ENCODE data around the gene KCNQ5. TPM values are rescaled to one million over a fixed set of nuclear protein-coding genes. Genes with fewer than 3 reads are reported as not detected.

Gene KCNQ5
- total and polyA plus RNA-seq, 12 donors: 0.10 to 3.6 (median 0.52) TPM

DNA sequence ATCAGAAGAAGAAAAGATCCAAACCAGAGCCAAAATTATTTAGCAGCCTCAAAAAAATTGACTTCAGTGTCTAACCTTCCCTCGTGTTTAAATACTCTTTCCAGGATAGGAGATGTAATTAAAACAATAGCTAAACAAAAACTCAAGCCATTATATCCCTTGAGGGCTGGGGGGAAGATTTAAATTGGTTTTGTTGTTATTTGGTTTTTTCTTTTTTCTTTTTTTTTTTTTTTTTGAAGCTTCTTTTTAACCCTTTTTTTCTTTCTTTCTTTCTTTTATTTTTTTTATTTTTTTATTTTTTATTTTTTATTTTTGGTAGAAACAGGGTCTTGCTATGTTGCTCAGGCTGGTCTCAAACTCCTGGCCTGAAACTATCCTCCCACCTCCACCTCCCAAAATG, 334.4 kb downstream of the KCNQ5 start:
- Histone ChIP-seq H3K4me1 (replicated peaks in 1 of 2) (no peaks in the 10 kb centered on the region), H3K27me3 (no peaks in the 10 kb centered on the region), H3K4me3 (no peak overlapping the region), H3K27ac (no peak overlapping the region), H3K9me3 (replicated peaks in 1 of 3) (no peaks in the 10 kb centered on the region), H3K36me3 (replicated peaks in 1 of 2) (no peaks in the 10 kb centered on the region)
- intact Hi-C loops (cut with DNase I): no loop called here
- TF ChIP-seq, protein P1, sequence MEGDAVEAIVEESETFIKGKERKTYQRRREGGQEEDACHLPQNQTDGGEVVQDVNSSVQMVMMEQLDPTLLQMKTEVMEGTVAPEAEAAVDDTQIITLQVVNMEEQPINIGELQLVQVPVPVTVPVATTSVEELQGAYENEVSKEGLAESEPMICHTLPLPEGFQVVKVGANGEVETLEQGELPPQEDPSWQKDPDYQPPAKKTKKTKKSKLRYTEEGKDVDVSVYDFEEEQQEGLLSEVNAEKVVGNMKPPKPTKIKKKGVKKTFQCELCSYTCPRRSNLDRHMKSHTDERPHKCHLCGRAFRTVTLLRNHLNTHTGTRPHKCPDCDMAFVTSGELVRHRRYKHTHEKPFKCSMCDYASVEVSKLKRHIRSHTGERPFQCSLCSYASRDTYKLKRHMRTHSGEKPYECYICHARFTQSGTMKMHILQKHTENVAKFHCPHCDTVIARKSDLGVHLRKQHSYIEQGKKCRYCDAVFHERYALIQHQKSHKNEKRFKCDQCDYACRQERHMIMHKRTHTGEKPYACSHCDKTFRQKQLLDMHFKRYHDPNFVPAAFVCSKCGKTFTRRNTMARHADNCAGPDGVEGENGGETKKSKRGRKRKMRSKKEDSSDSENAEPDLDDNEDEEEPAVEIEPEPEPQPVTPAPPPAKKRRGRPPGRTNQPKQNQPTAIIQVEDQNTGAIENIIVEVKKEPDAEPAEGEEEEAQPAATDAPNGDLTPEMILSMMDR (IDR thresholded peaks at IDR 0.05): no peak
- no peak for TF ChIP-seq POLR2A (IDR thresholded peaks at IDR 0.05)
- no peak for DNase-seq
- 20 to 42% (median 22%) methylated on average over 1 of the region's 1 CpG for WGBS, 4 donors

DNA sequence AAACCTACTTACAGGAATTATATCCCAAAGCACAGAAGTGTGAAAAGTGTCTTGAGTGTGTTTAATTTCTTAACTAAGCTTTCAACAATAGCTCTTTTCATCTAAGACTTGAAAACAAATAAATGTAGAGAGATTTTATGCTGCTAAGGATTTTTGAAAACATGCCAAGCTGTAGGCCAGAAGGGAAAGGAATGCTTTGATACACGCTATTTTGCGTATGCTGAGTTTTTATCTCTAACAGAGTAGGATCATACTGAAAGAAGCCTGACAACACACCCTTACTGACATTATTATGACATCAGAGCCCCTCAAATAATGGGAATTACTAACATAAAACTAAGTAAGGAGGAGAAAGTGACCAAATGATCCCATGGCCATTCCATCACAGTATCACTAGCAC, 338.0 kb downstream of the KCNQ5 start:
- Histone ChIP-seq H3K36me3 (replicated peaks in 1 of 2) (no peaks in the 10 kb centered on the region), H3K4me3 (no peak overlapping the region), H3K9me3 (replicated peaks in 1 of 3) (no peaks in the 10 kb centered on the region), H3K27me3 (no peaks in the 10 kb centered on the region), H3K4me1 (replicated peaks in 1 of 2) (no peaks in the 10 kb centered on the region), H3K27ac (no peak overlapping the region)
- 68 to 76% (median 72%) methylated on average over 2 of the region's 2 CpGs for WGBS, 4 donors
- TF ChIP-seq, protein P1 (IDR thresholded peaks at IDR 0.05): no peak
- TF ChIP-seq POLR2A (IDR thresholded peaks at IDR 0.05): no peak
- DNase-seq: no peak
- intact Hi-C loops (cut with DNase I): no loop called here

DNA sequence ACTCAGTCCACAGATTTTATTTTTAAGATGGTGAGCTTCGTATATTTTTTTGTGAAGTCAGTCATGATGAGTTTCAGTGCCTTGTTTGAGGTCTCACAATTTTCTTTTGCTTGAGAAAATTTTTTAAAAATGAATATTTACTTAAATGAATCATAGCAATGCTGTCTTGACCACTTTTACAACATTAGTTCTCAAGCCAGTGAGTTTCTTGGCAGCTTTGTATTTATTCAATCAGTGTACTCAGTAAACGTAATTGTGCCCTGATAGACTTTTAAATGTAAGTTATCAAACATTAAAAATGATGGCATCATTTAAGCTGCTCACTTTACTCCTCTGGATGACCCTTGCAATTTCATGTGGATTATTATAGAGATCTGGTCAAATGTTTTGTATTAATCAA, 342.1 kb downstream of the KCNQ5 start:
- Histone ChIP-seq H3K27ac (no peak overlapping the region), H3K4me3 (no peak overlapping the region), H3K9me3 (replicated peaks in 1 of 3) (no peaks in the 10 kb centered on the region), H3K4me1 (replicated peaks in 1 of 2) (no peaks in the 10 kb centered on the region), H3K36me3 (replicated peaks in 1 of 2) (no peaks in the 10 kb centered on the region), H3K27me3 (no peaks in the 10 kb centered on the region)
- TF ChIP-seq, protein P1 (IDR thresholded peaks at IDR 0.05): no peak
- TF ChIP-seq POLR2A (IDR thresholded peaks at IDR 0.05): no peak
- intact Hi-C loops (cut with DNase I): no loop called here
- no peak for DNase-seq
- 64 to 77% (median 75%) methylated on average over 2 of the region's 2 CpGs for WGBS, 4 donors

DNA sequence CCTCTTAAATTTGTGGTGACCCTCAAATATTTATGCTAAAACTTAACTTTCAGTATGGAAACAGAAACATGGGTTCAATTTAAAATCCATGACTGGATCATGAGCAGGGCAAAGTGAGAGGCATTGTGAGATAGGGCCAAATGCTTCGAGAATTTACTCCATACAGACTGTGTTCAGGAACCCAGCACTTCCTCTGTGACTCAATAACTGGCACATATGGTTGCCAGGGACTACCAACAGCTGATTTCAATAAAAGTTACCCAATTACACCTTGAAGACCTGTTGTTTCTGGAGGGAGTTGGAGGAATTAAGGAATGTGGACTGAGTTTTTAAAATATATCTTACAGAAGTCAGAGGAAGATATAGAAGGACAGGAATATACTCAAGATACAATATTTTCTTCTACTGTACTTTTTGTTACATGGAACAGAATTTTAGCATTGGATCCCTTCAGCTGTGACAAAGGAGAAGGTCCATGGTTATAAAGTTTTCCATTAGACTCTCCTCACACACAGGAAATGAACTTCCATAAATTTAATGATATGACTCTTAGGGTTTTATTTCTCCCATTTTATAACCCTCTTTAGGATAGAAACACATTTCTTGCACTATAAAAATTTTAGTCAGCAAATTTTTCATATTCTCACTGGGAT, 344.9 kb downstream of the KCNQ5 start:
- no peak overlapping the region for H3K27ac ChIP-seq
- no peaks in the 10 kb centered on the region for H3K4me1 ChIP-seq (replicated peaks in 1 of 2)
- H3K36me3 ChIP-seq (replicated peaks in 1 of 2): no peaks in the 10 kb centered on the region
- intact Hi-C loops (cut with DNase I): no loop called here
- WGBS, 4 donors: 43 to 56% (median 51%) methylated on average over 1 of the region's 1 CpG
- no peaks in the 10 kb centered on the region for H3K27me3 ChIP-seq
- DNase-seq: no peak
- H3K9me3 ChIP-seq (replicated peaks in 1 of 3): no peaks in the 10 kb centered on the region
- H3K4me3 ChIP-seq: no peak overlapping the region
- TF ChIP-seq, protein P1 (IDR thresholded peaks at IDR 0.05): no peak
- TF ChIP-seq POLR2A (IDR thresholded peaks at IDR 0.05): no peak
